Caco-2 (cell line): Measurements from ENCODE around the gene ESRP2. TPM values are rescaled to one million over a fixed set of nuclear protein-coding genes. Genes with fewer than 3 reads are reported as not detected.

ENCODE experiments used
- BruUV-seq: library from RNA; stranded (reverse); fragments of 400-500 nt; replicated peaks from 2 replicates; lab custom pipeline; 2021; lab: Mats Ljungman, UMichigan
- CTCF ChIA-PET: fragments of 300-600 bp; sonication (Branson Sonifier 250); formaldehyde crosslinking; loops from one replicate; lab custom pipeline; 2022; ENCODE audit warnings: antibody characterized with exemption; lab: Charles Lee
- POLR2A ChIA-PET: fragments of 300-600 bp; sonication (Branson Sonifier 250); formaldehyde crosslinking; loops from one replicate; lab custom pipeline; 2022; ENCODE audit warnings: antibody characterized with exemption; lab: Charles Lee
- DNase-seq, 2 experiments: peaks; one replicate each; pipeline versions ENCODE4 v3.0.0 to v3.0.0-alpha.2; 2020 to 2022
- H3K27me3 ChIP-seq: replicated peaks from 2 replicates; pipeline ENCODE4 v1.6.0; 2011; ENCODE audit warnings: low read length; ENCODE audit not compliant: control insufficient read depth, insufficient read depth
- H3K36me3 ChIP-seq: 2 replicates; pipeline ENCODE4 v1.5.1; 2011; ENCODE audit warnings: low read length; ENCODE audit not compliant: control insufficient read depth, insufficient read depth
- H3K4me1 ChIP-seq: fragments of 250-450 bp; sonication (Bioruptor Pico); 2 replicates; pipeline ENCODE4 v1.5.1; 2020; ENCODE audit warnings: mild to moderate bottlenecking
- H3K4me3 ChIP-seq: 2 replicates; pipeline ENCODE4 v1.5.1; 2011; ENCODE audit warnings: low read depth, mild to moderate bottlenecking, control low read depth, low read length
- H3K9me3 ChIP-seq: fragments of 250-450 bp; sonication (Bioruptor Pico); 2 replicates; pipeline ENCODE4 v1.5.1; 2020; ENCODE audit warnings: mild to moderate bottlenecking, moderate library complexity
- H3K27ac Mint-ChIP-seq: one replicate; pipeline ENCODE4 v1.8.0; 2022; ENCODE audit warnings: mixed read lengths; ENCODE audit not compliant: unreplicated experiment
- H3K27me3 Mint-ChIP-seq: one replicate; pipeline ENCODE4 v1.8.0; 2022; ENCODE audit warnings: mixed read lengths; ENCODE audit not compliant: insufficient read depth, unreplicated experiment
- H3K36me3 Mint-ChIP-seq: one replicate; pipeline ENCODE4 v1.8.0; 2022; ENCODE audit warnings: mild to moderate bottlenecking, mixed read lengths; ENCODE audit not compliant: insufficient read depth, unreplicated experiment
- H3K4me1 Mint-ChIP-seq: one replicate; pipeline ENCODE4 v1.8.0; 2022; ENCODE audit warnings: low read depth, mixed read lengths; ENCODE audit not compliant: unreplicated experiment
- H3K4me3 Mint-ChIP-seq: one replicate; pipeline ENCODE4 v1.8.0; 2022; ENCODE audit warnings: mild to moderate bottlenecking, moderate library complexity, mixed read lengths; ENCODE audit not compliant: unreplicated experiment
- H3K9me3 Mint-ChIP-seq: one replicate; pipeline ENCODE4 v1.8.0; 2022; ENCODE audit warnings: mixed read lengths; ENCODE audit not compliant: unreplicated experiment
- CTCF ChIP-seq, 2 experiments: fragments of 200-600 bp in 1 of 2; IDR thresholded peaks; 1 replicate in 1 of 2; 2 replicates in 1 of 2; pipeline versions ENCODE4 v1.5.1 to v1.8.0; 2011 to 2022; ENCODE audit warnings: antibody characterized with exemption in 1 of 2, control low read depth in 1 of 2, inconsistent platforms in 1 of 2, low read depth in 1 of 2, low read length in 1 of 2, mild to moderate bottlenecking in 1 of 2, moderate library complexity in 1 of 2; ENCODE audit not compliant: insufficient read depth in 1 of 2, severe bottlenecking in 1 of 2, unreplicated experiment in 1 of 2
- intact Hi-C: fragments of 100-400 bp; cut with micrococcal nuclease; formaldehyde crosslinking; loops from one replicate; pipeline ENCODE4 v1.10.0; 2022; ENCODE audit not compliant: unreplicated experiment
- total RNA-seq: library from RNA; stranded (reverse); gene quantifications from 2 replicates; pipeline ENCODE4 v1.2.3, GENCODE V29; 2022

Gene ESRP2
- total RNA-seq, 1 experiment from 2014 or later = 110 TPM

- no peaks in the 10 kb centered on the region for H3K4me1 Mint-ChIP-seq
- intact Hi-C loops = no loop called here
- H3K9me3 Mint-ChIP-seq = no peaks in the 10 kb centered on the region
- POLR2A ChIA-PET = no interaction called here
- H3K4me3 Mint-ChIP-seq = no peak overlapping the region
- Histone ChIP-seq H3K9me3 (peaks cover 6% of the 10 kb centered on the region; the same call in 1 of the 2 replicates), H3K36me3 (peaks cover 10% of the 10 kb centered on the region), H3K4me3 (no peak overlapping the region), H3K27me3 (no peaks in the 10 kb centered on the region), H3K4me1 (no peaks in the 10 kb centered on the region)
- peaks cover 29% of the 10 kb centered on the region for H3K36me3 Mint-ChIP-seq
- TF ChIP-seq CTCF (IDR thresholded peaks at IDR 0.05; ENCODE audit: insufficient read depth in 1 of 2, low read depth in 1 of 2, low read length in 1 of 2, severe bottlenecking in 1 of 2, unreplicated experiment in 1 of 2) = no peak
- H3K27me3 Mint-ChIP-seq = no peaks in the 10 kb centered on the region
- BruUV-seq = no TSS peak
- no peak for DNase-seq
- CTCF ChIA-PET = no interaction called here
- H3K27ac Mint-ChIP-seq = no peak overlapping the region
These were observed 45.0 kb downstream of the ESRP2 start for GRCh38 chr16:68190736-68191510.

GRCh38 chr16:68190081-68190480, 45.8 kb downstream of the ESRP2 start:
- no peak overlapping the region for H3K4me3 ChIP-seq
- no peak for TF ChIP-seq CTCF (IDR thresholded peaks at IDR 0.05; ENCODE audit: insufficient read depth in 1 of 2, low read depth in 1 of 2, low read length in 1 of 2, severe bottlenecking in 1 of 2, unreplicated experiment in 1 of 2)
- Mint-ChIP-seq H3K9me3 (no peaks in the 10 kb centered on the region), H3K27me3 (no peaks in the 10 kb centered on the region), H3K36me3 (peaks cover 37% of the 10 kb centered on the region), H3K4me1 (no peaks in the 10 kb centered on the region), H3K4me3 (no peak overlapping the region), H3K27ac (no peak overlapping the region)
- no peak for DNase-seq
- no peaks in the 10 kb centered on the region for H3K4me1 ChIP-seq
- H3K27me3 ChIP-seq = no peaks in the 10 kb centered on the region
- POLR2A ChIA-PET = no interaction called here
- intact Hi-C loops = no loop called here
- CTCF ChIA-PET = no interaction called here
- BruUV-seq = no TSS peak
- H3K36me3 ChIP-seq = peaks cover 10% of the 10 kb centered on the region
- peaks cover 6% of the 10 kb centered on the region; the same call in 1 of the 2 replicates for H3K9me3 ChIP-seq

- BruUV-seq = no TSS peak
- peaks cover 6% of the 10 kb centered on the region; the same call in 1 of the 2 replicates for H3K9me3 ChIP-seq
- ChIA-PET CTCF (no interaction called here), POLR2A (no interaction called here)
- Mint-ChIP-seq H3K27ac (no peak overlapping the region), H3K9me3 (no peaks in the 10 kb centered on the region), H3K27me3 (no peaks in the 10 kb centered on the region), H3K4me1 (no peaks in the 10 kb centered on the region), H3K4me3 (no peak overlapping the region), H3K36me3 (peaks cover 45% of the 10 kb centered on the region)
- no peak for TF ChIP-seq CTCF (IDR thresholded peaks at IDR 0.05; ENCODE audit: insufficient read depth in 1 of 2, low read depth in 1 of 2, low read length in 1 of 2, severe bottlenecking in 1 of 2, unreplicated experiment in 1 of 2)
- H3K36me3 ChIP-seq = peaks cover 10% of the 10 kb centered on the region
- no peak overlapping the region for H3K4me3 ChIP-seq
- no peak for DNase-seq
- intact Hi-C loops = no loop called here
- H3K4me1 ChIP-seq = no peaks in the 10 kb centered on the region
- H3K27me3 ChIP-seq = no peaks in the 10 kb centered on the region
These were observed 47.8 kb downstream of the ESRP2 start for GRCh38 chr16:68188170-68188569.
